GM21723 (cell line): Measurements from ENCODE around the gene XYLT1.

ENCODE experiments used
- ATAC-seq: cut with Tn5 transposase; IDR thresholded peaks from one replicate; pipeline ENCODE4 v1.9.1; 2021; ENCODE audit warnings: mild to moderate bottlenecking, moderate library complexity; ENCODE audit not compliant: unreplicated experiment

XYLT1 gene

GRCh38 chr16:17461951-17462729 lies 8.6 kb downstream of the XYLT1 start:
- no peak for ATAC-seq

DNA sequence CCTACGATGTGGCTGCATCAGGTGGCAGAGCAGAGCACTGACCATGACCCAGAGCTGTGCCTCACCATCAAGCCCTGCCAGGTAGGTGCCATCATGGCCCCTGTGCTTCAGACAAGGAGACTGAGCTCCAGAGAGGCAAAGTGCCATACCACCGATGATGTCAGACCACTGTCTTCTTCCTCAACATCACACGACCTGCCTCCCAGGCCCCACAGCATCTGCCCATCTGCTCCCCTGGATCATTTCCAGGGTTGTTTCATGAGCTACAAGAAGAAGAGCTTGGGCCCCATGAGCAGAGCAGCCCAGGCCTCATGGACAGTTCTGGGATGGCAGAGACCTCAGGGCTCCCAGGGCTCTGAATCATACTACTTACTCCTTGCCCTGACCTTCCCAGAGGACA lies 9.9 kb downstream of the XYLT1 start:
- ATAC-seq, result no peak

DNA sequence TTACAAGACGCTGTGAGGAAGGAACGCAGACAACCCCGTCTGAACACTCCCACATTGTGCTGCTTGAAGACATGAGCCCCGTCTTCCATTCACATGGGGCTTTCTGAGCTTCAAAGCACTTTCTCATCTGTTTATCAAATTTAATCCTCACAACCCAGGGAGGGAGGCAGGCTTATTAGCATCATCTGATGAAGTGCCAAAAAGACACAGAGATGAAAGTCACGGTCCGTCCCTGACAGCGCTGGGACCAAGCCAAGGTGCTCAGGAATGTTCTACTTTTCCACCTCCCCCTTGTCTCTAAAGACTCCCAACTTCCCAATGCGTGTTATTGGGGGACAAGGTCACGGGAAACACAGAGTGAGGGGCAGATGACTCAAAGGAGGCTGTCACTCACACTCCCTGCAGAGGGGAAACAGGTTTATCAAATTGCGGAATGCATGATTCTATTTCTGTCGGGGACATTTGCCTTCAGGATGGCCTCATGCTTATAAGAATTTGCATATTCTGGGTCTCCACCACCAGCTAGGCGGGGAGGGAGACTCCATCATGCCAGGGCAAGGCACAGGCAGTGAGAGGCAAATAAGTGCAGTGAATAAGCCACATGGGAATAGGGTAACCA lies 10.7 kb downstream of the XYLT1 start:
- peak; percentile 65 for ATAC-seq

GRCh38 chr16:17457997-17458396 lies 12.8 kb downstream of the XYLT1 start:
- ATAC-seq, result no peak

- ATAC-seq, result no peak
Measured at GRCh38 chr16:17457513-17457912, 13.2 kb downstream of the XYLT1 start.

DNA sequence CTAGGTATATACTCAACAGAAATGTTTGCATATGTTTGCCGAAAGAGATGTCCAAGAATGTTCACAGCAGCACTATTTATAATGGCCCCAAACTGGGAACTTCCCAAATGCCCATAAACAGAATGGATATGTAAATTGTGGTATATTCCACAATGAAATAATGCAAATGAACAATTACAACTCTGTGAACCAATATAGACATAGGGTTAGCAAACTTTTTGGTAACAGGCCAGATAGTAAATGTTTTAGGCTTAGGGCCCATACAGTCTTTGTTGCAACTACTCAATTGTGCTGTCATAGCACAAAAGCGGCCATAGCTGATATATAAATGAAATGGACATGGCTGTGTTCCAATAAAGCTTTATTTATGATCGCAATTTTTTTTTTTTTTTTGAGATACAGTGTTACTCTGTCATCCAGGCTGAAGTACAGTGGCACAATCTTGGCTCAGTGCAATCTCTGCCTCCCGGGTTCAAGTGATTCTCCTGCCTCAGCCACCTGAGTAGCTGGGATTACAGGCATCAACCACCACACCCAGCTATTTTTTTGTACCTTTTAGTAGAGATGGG lies 16.5 kb downstream of the XYLT1 start:
- ATAC-seq, result no peak

- ATAC-seq, result no peak
Measured at GRCh38 chr16:17453364-17454038, 17.3 kb downstream of the XYLT1 start.

- ATAC-seq, result no peak
Measured at GRCh38 chr16:17452922-17453321, 17.8 kb downstream of the XYLT1 start.

DNA sequence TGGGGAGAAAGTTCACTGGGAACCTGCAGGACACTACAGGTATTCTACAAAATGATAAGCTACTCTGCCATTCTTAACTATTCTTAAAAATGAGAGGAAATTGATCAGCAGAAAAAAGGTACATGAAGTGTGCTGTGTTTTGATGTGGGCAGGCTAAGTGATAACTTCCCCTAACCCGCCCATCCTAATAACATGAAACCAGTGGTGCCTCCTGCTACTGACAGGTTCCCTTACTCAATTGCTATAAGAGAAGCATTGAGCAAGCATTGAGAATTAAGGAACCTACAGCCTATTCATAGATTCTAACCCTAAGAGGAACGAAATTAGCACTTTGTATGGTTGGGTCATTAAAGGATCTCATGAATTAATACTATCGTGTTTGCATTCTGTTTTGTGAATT lies 18.9 kb downstream of the XYLT1 start:
- no peak for ATAC-seq

- no peak for ATAC-seq
Measured at GRCh38 chr16:17450291-17450690, 20.5 kb downstream of the XYLT1 start.

- ATAC-seq, result no peak
Measured at GRCh38 chr16:17448640-17449638, 21.8 kb downstream of the XYLT1 start.

- ATAC-seq, result no peak
Measured at GRCh38 chr16:17447101-17447569, 23.6 kb downstream of the XYLT1 start.

GRCh38 chr16:17446661-17447060 lies 24.1 kb downstream of the XYLT1 start:
- ATAC-seq, result no peak

GRCh38 chr16:17445421-17445820 lies 25.3 kb downstream of the XYLT1 start:
- no peak for ATAC-seq

DNA sequence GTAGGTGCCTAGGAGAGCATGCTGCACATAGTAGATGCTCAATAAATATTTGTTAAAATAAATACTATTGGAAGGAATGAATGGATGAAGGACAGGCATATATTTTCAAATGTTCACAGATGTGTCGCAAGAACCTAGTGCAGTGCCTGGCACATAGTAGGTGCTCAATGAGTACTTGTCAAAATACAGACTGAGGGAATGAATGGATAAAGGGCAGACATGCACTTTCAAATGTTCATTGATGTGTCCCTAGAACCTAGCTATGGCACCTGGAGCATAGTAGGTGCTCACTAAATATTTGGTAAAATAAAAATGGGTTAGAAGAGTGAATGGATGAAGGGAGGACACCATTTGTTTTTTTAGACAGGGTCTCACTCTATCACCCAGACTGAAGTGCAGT lies 26.1 kb downstream of the XYLT1 start:
- no peak for ATAC-seq

DNA sequence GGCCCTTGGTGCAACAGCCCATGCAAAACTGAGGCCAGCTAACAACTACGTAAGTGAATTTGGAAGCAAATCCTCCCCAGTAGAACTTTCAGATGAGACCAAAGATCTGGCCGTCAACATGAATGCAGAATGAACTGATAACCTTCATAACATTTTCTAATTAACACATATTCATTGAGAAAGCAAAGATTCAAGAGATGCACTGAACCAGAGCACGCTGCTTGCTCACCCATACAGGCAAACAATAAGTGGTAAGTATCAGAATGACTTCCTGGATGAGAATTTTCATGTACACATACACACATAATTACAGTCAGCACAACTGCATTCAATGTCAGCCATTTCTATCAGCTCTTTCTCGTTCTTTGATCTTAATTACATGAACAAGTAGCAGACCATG lies 30.6 kb downstream of the XYLT1 start:
- no peak for ATAC-seq

DNA sequence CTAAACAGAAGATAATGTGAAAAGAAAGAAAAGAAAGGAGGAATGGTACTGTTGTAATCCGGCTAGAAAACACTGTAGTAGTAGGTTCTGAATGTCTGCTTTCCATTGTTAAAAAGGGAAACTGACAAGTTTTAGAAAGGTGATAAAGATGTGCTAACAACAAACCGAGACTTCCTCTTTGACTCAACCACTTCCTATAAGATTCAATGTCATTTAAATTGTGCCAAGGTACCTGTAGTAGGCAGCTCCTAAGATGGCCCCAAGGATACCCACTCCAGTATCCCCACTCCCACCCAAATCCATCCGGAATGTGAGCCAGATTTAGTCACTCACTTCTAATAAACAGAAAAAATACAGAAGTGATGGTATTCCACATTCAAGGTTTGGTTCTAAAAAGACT lies 31.2 kb downstream of the XYLT1 start:
- ATAC-seq, result no peak

- no peak for ATAC-seq
Measured at GRCh38 chr16:17437981-17438380, 32.8 kb downstream of the XYLT1 start.

DNA sequence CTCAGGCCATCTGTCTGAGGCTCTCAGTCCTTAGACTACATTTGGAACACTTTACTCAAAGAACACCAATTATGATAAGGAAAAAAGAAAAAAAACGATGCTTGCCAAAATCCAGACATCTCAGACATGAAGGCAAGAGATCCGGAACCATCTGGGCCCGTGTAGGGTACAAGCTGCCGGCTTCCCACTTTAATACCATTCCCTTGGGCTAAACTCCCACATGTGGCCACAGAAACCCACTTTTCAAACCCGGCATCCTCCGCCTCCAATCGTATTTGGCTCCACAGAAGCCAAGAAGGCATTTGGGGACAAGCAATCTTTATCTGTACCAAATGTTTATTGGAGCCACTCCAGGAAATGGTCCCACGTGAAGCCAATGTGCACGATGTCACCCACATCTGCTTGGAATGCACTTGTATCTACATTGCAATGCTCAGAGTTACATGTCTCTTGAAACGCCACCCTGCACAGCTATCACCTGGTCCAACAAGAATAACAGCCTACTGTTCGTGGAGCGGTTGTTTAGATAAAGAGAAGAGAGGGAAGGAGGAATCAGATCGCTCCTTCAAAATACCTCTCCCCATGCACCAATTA lies 33.5 kb downstream of the XYLT1 start:
- ATAC-seq, result no peak

- no peak for ATAC-seq
Measured at GRCh38 chr16:17435318-17435717, 35.4 kb downstream of the XYLT1 start.
